HEK293T (cell line): Measurements from ENCODE around the gene PHEX.

Source experiments
- ARNT ChIP-seq: fragments of 450-650 bp; IDR thresholded peaks from 2 replicates; pipeline ENCODE4 v1.6.1; 2017; ENCODE audit warnings: mild to moderate bottlenecking
- BHLHE40 ChIP-seq: fragments of 450-650 bp; IDR thresholded peaks from 2 replicates; pipeline ENCODE4 v1.6.1; 2016; ENCODE audit warnings: mild to moderate bottlenecking, moderate library complexity, borderline replicate concordance
- CTBP1 ChIP-seq: fragments of 450-650 bp; IDR thresholded peaks from 2 replicates; pipeline ENCODE4 v1.6.1; 2016; ENCODE audit warnings: borderline replicate concordance
- ELF4 ChIP-seq: fragments of 450-650 bp; IDR thresholded peaks from 2 replicates; pipeline ENCODE4 v1.6.1; 2017; ENCODE audit warnings: antibody characterized with exemption
- FOXK2 ChIP-seq: fragments of 450-650 bp; IDR thresholded peaks from 2 replicates; pipeline ENCODE4 v1.6.1; 2016; ENCODE audit warnings: mild to moderate bottlenecking
- FOXM1 ChIP-seq: fragments of 450-650 bp; IDR thresholded peaks from 2 replicates; pipeline ENCODE4 v1.6.1; 2017; ENCODE audit warnings: mild to moderate bottlenecking, borderline replicate concordance
- SP1 ChIP-seq: fragments of 450-650 bp; IDR thresholded peaks from 2 replicates; pipeline ENCODE4 v1.6.1; 2017
- SUZ12 ChIP-seq: fragments of 450-650 bp; IDR thresholded peaks from 2 replicates; pipeline ENCODE4 v1.6.1; 2016; ENCODE audit warnings: mild to moderate bottlenecking
- TARDBP ChIP-seq: fragments of 450-650 bp; IDR thresholded peaks from 2 replicates; pipeline ENCODE4 v1.6.1; 2016

DNA sequence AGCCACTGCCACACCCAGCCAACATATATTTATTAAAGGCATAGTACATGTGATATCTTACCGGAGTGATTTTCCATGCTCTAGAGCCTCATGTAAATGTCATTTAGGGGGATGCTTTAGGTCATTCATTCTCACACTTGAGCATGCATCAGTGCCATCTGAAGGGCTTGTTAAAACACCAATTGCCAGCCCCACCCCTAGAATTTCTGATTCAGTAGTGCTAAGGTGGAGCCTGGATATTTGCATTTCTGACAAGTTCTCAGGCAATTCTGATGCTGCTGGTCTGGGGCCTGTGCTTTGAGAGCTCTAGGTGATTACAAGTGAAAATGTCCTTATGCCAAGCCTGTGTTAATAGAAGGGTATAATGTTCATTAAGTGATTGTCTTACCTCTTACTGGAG lies 107.7 kb downstream of the PHEX start:
- TF ChIP-seq FOXM1 (no peak), CTBP1 (no peak), ELF4 (no peak), FOXK2 (no peak), BHLHE40 (no peak), SP1 (no peak), TARDBP (no peak), ARNT (no peak), SUZ12 (no peak)
